ENCODE data around the gene NCF4.

Gene NCF4

GRCh38 chr22:36830601-36831000, 30.2 kb upstream of the NCF4 start:
- no peak for TF ChIP-seq CTCF (IDR thresholded peaks at IDR 0.05)
- H3K27me3 ChIP-seq: no peaks in the 10 kb centered on the region
- H3K4me1 ChIP-seq (ENCODE audit: control insufficient read depth in 1 of 2, insufficient read depth in 1 of 2, low read depth in 1 of 2, low read length in 1 of 2): peaks cover 38 to 60% of the 10 kb centered on the region in 2 experiments
- peak overlapping the region; percentile 86 for H3K27ac ChIP-seq
- H3K9me3 ChIP-seq: no peaks in the 10 kb centered on the region
- no peaks in the 10 kb centered on the region for H3K36me3 ChIP-seq
- no peak overlapping the region for H3K4me3 ChIP-seq (ENCODE audit: low read depth in 1 of 2, low read length in 1 of 2)

- Histone ChIP-seq H3K27ac (peak overlapping the region; percentile 86), H3K4me1 (ENCODE audit: control insufficient read depth in 1 of 2, insufficient read depth in 1 of 2, low read depth in 1 of 2, low read length in 1 of 2) (peaks cover 38 to 60% of the 10 kb centered on the region in 2 experiments), H3K4me3 (ENCODE audit: low read depth in 1 of 2, low read length in 1 of 2) (no peak overlapping the region), H3K36me3 (no peaks in the 10 kb centered on the region), H3K27me3 (no peaks in the 10 kb centered on the region), H3K9me3 (no peaks in the 10 kb centered on the region)
- TF ChIP-seq CTCF (IDR thresholded peaks at IDR 0.05): no peak
Measured at GRCh38 chr22:36831206-36831605, 29.6 kb upstream of the NCF4 start.

- no peak for TF ChIP-seq CTCF (IDR thresholded peaks at IDR 0.05)
- Histone ChIP-seq H3K27me3 (no peaks in the 10 kb centered on the region), H3K27ac (peak overlapping the region; percentile 86), H3K36me3 (no peaks in the 10 kb centered on the region), H3K4me1 (ENCODE audit: control insufficient read depth in 1 of 2, insufficient read depth in 1 of 2, low read depth in 1 of 2, low read length in 1 of 2) (peaks cover 38 to 60% of the 10 kb centered on the region in 2 experiments), H3K4me3 (ENCODE audit: low read depth in 1 of 2, low read length in 1 of 2) (peak overlapping the region; percentile 11 to 13), H3K9me3 (no peaks in the 10 kb centered on the region)
Measured at GRCh38 chr22:36831717-36832116, 29.1 kb upstream of the NCF4 start.

- H3K9me3 ChIP-seq: no peaks in the 10 kb centered on the region
- no peak for TF ChIP-seq CTCF (IDR thresholded peaks at IDR 0.05)
- H3K27me3 ChIP-seq: no peaks in the 10 kb centered on the region
Measured at GRCh38 chr22:36833073-36833472, 27.7 kb upstream of the NCF4 start.

GRCh38 chr22:36835903-36836302, 24.9 kb upstream of the NCF4 start:
- Histone ChIP-seq H3K27ac (no peak overlapping the region), H3K9me3 (no peaks in the 10 kb centered on the region), H3K4me3 (ENCODE audit: low read depth in 1 of 2, low read length in 1 of 2) (no peak overlapping the region), H3K27me3 (no peaks in the 10 kb centered on the region), H3K4me1 (ENCODE audit: control insufficient read depth in 1 of 2, insufficient read depth in 1 of 2, low read depth in 1 of 2, low read length in 1 of 2) (peaks cover 27 to 40% of the 10 kb centered on the region in 2 experiments), H3K36me3 (no peaks in the 10 kb centered on the region)
- no peak for TF ChIP-seq CTCF (IDR thresholded peaks at IDR 0.05)

More at GRCh38 chr22:36833073-36833472, 27.7 kb upstream of the NCF4 start:
- H3K36me3 ChIP-seq: no peaks in the 10 kb centered on the region
- H3K4me1 ChIP-seq (ENCODE audit: control insufficient read depth in 1 of 2, insufficient read depth in 1 of 2, low read depth in 1 of 2, low read length in 1 of 2): peaks cover 34 to 55% of the 10 kb centered on the region in 2 experiments
- H3K27ac ChIP-seq: peak overlapping the region; percentile 86
- no peak overlapping the region for H3K4me3 ChIP-seq (ENCODE audit: low read depth in 1 of 2, low read length in 1 of 2)

Measured in neutrophil (primary cell).